ENCODE data around the gene USP31.

DNA sequence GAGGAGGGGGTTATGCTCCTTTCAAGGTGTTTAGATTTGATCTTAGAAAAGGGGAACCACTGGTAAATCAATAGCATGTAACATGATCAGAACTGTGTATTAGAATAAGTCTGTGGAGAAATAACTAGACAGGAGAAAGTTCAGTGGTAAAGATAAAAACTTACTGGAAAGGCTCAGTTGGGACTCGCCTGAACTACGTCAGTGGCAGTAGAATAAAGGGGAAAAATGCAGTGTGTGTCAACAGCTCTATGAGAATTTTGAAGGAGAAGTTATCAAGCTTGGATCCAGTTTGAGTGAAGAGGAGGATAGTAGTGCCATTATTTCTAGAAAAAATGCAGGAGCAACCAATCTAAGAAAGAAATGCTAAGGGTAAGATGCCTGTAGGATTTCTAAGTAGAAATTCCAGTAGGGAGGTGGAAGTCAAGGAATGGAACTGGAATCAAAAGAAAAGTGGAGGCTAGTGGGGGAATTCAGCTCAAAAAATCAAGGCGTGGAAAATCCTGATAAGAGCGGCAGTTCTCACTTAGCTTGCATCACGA, 48.2 kb downstream of the USP31 start:
- TF ChIP-seq POLR2A (IDR thresholded peaks at IDR 0.05) = no peak
- TF ChIP-seq, protein P1, sequence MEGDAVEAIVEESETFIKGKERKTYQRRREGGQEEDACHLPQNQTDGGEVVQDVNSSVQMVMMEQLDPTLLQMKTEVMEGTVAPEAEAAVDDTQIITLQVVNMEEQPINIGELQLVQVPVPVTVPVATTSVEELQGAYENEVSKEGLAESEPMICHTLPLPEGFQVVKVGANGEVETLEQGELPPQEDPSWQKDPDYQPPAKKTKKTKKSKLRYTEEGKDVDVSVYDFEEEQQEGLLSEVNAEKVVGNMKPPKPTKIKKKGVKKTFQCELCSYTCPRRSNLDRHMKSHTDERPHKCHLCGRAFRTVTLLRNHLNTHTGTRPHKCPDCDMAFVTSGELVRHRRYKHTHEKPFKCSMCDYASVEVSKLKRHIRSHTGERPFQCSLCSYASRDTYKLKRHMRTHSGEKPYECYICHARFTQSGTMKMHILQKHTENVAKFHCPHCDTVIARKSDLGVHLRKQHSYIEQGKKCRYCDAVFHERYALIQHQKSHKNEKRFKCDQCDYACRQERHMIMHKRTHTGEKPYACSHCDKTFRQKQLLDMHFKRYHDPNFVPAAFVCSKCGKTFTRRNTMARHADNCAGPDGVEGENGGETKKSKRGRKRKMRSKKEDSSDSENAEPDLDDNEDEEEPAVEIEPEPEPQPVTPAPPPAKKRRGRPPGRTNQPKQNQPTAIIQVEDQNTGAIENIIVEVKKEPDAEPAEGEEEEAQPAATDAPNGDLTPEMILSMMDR (IDR thresholded peaks at IDR 0.05) = no peak

All from thyroid gland (tissue), 4 donors.